GM23338 (cell line): Measurements from ENCODE around the gene GRIN2A. TPM values are rescaled to one million over a fixed set of nuclear protein-coding genes. Genes with fewer than 3 reads are reported as not detected.
"Not testable (repeated sequence)": the region's sequence is repeated elsewhere in the genome, so short reads cannot be mapped to it uniquely, and the experiment has no call there.

Experiments used
- ATAC-seq: fragments of 200-7000 bp; cut with Tn5 transposase; 3 replicates; pipeline ENCODE4 v1.9.1; 2020
- DNase-seq: peaks from one replicate; pipeline ENCODE4 v3.0.0-alpha.2; 2015; ENCODE audit warnings: low spot score
- H2AFZ ChIP-seq: fragments of 200-600 bp; sonication (generic); 2 replicates; pipeline ENCODE4 v1.8.0; 2016; ENCODE audit warnings: antibody characterized with exemption, mild to moderate bottlenecking, moderate library complexity
- H3F3A ChIP-seq: fragments of 200-600 bp; sonication (generic); replicated peaks from 2 replicates; pipeline ENCODE4 v1.8.0; 2017; ENCODE audit warnings: antibody characterized with exemption, mixed run types, low read depth
- H3K27ac ChIP-seq: fragments of 200-600 bp; sonication (generic); 2 replicates; pipeline ENCODE4 v1.6.1; 2016; ENCODE audit warnings: low read depth
- H3K27me3 ChIP-seq: fragments of 200-600 bp; sonication (generic); 2 replicates; pipeline ENCODE4 v1.8.0; 2016; ENCODE audit warnings: mild to moderate bottlenecking, mixed run types, moderate library complexity; ENCODE audit not compliant: insufficient read depth
- H3K36me3 ChIP-seq: fragments of 200-600 bp; sonication (generic); 2 replicates; pipeline ENCODE4 v1.8.0; 2016; ENCODE audit warnings: mild to moderate bottlenecking; ENCODE audit not compliant: insufficient read depth
- H3K4me1 ChIP-seq: fragments of 200-600 bp; sonication (generic); 2 replicates; pipeline ENCODE4 v1.8.0; 2016; ENCODE audit warnings: mild to moderate bottlenecking, moderate library complexity; ENCODE audit not compliant: insufficient read depth
- H3K4me2 ChIP-seq: fragments of 200-600 bp; sonication (generic); 2 replicates; pipeline ENCODE4 v1.7.1; 2017; ENCODE audit warnings: mixed run types
- H3K4me3 ChIP-seq: fragments of 200-600 bp; sonication (generic); 2 replicates; pipeline ENCODE4 v1.6.1; 2016; ENCODE audit warnings: mixed run types
- H3K79me2 ChIP-seq: fragments of 200-600 bp; sonication (generic); replicated peaks from 2 replicates; pipeline ENCODE4 v1.8.0; 2017; ENCODE audit warnings: mild to moderate bottlenecking; ENCODE audit not compliant: insufficient read depth
- H3K9me2 ChIP-seq: fragments of 200-600 bp; sonication (generic); 2 replicates; pipeline ENCODE4 v1.8.0; 2017; ENCODE audit not compliant: insufficient read depth
- H4K20me1 ChIP-seq: fragments of 200-600 bp; sonication (generic); replicated peaks from 2 replicates; pipeline ENCODE4 v1.8.0; 2017; ENCODE audit warnings: mild to moderate bottlenecking; ENCODE audit not compliant: insufficient read depth
- H3K27ac Mint-ChIP-seq: 2 replicates; pipeline ENCODE4 v1.8.0; 2020; ENCODE audit warnings: inconsistent platforms, mild to moderate bottlenecking, moderate library complexity, mixed read lengths
- H3K27me3 Mint-ChIP-seq: 3 replicates; pipeline ENCODE4 v1.8.0; 2022; ENCODE audit warnings: low read depth, mild to moderate bottlenecking, moderate library complexity, mixed read lengths, inconsistent platforms; ENCODE audit not compliant: insufficient read depth, poor library complexity
- H3K36me3 Mint-ChIP-seq: 3 replicates; pipeline ENCODE4 v1.8.0; 2021; ENCODE audit warnings: low read depth, mild to moderate bottlenecking, inconsistent platforms, moderate library complexity, mixed read lengths
- H3K4me1 Mint-ChIP-seq: 3 replicates; pipeline ENCODE4 v1.8.0; 2020; ENCODE audit warnings: mild to moderate bottlenecking, inconsistent platforms, mixed read lengths
- H3K4me3 Mint-ChIP-seq: 3 replicates; pipeline ENCODE4 v1.8.0; 2021; ENCODE audit warnings: moderate library complexity, mild to moderate bottlenecking, inconsistent platforms, mixed read lengths
- H3K9me3 Mint-ChIP-seq: 3 replicates; pipeline ENCODE4 v1.8.0; 2020; ENCODE audit warnings: moderate library complexity, mild to moderate bottlenecking, inconsistent platforms, mixed read lengths
- EZH2 ChIP-seq: fragments of 200-600 bp; sonication (generic); IDR thresholded peaks from one replicate; pipeline ENCODE4 v1.8.0; 2017; ENCODE audit warnings: antibody characterized with exemption, mild to moderate bottlenecking, low read depth; ENCODE audit not compliant: unreplicated experiment
- EZH2phosphoT487 ChIP-seq: fragments of 200-600 bp; sonication (generic); IDR thresholded peaks from one replicate; pipeline ENCODE4 v1.8.1; 2018; ENCODE audit warnings: antibody characterized with exemption; ENCODE audit not compliant: unreplicated experiment
- polyA plus RNA-seq: library from polyadenylated mRNA; unstranded; fragments of >200 nt; fragmentation: Nextera tagmentation; extraction: Ambion mirVana; gene quantifications from 2 replicates; pipeline ENCODE4 v1.2.1, GENCODE V29; 2016
- total RNA-seq: library from RNA; depleted of rRNA; stranded (reverse); fragments of >200 nt; shearing (Covaris generic); gene quantifications from 2 replicates; pipeline ENCODE4 v1.2.3, GENCODE V29; 2014
- TF ChIP-seq, protein P1 (sequence below), 2 experiments: fragments of 200-600 bp in 1 of 2; sonication (generic) in 1 of 2; conservative IDR thresholded peaks; 2 replicates each; pipeline versions ENCODE4 v1.5.1 to v1.6.1; 2016 to 2017; ENCODE audit warnings: antibody characterized with exemption in 2 of 2, low read depth in 2 of 2, mild to moderate bottlenecking in 2 of 2, moderate library complexity in 1 of 2
- TF ChIP-seq, protein P2 (sequence below): IDR thresholded peaks from one replicate; pipeline ENCODE4 v1.6.1; 2018; ENCODE audit warnings: antibody characterized with exemption; ENCODE audit not compliant: unreplicated experiment
- TF ChIP-seq, protein P3 (sequence below): fragments of 250-450 bp; sonication (Bioruptor Pico); IDR thresholded peaks from 2 replicates; pipeline ENCODE4 v1.5.0; 2020; ENCODE audit warnings: mild to moderate bottlenecking, moderate library complexity

Gene GRIN2A
- total and polyA plus RNA-seq, 2 experiments from 2014 or later: 0.89 to 5.1 TPM

DNA sequence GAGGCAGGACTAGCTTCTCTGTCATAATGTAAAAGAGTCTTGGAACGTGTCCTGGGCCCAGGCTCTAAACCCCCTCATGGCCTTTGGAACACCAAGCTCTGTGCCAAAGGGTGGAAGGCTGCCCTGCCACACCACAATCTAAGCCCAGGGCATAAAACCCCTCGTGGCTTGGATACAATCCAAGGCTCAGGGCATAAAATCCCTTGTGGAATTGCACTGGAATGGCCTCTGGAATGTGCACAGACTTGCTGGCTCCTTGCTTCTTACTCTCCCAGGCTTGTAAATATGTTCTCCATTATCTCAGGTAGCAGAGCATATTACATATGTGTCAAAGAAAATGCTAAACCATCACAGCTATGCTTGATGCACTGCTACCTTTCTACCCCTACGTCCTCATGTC is 306.2 kb downstream of the GRIN2A start:
- not testable (repeated sequence) for H3K36me3 Mint-ChIP-seq, H2AFZ ChIP-seq, H3K79me2 ChIP-seq, H3K4me3 Mint-ChIP-seq, H4K20me1 ChIP-seq, DNase-seq, H3F3A ChIP-seq, H3K9me3 Mint-ChIP-seq, H3K4me2 ChIP-seq, H3K9me2 ChIP-seq, H3K27me3 ChIP-seq, ATAC-seq, H3K36me3 ChIP-seq, H3K27ac Mint-ChIP-seq, H3K27me3 Mint-ChIP-seq, H3K4me3 ChIP-seq, H3K27ac ChIP-seq
- peaks cover 13% of the 10 kb centered on the region for H3K4me1 Mint-ChIP-seq
- H3K4me1 ChIP-seq: peaks cover 15% of the 10 kb centered on the region; the same call in 1 of the 2 replicates

DNA sequence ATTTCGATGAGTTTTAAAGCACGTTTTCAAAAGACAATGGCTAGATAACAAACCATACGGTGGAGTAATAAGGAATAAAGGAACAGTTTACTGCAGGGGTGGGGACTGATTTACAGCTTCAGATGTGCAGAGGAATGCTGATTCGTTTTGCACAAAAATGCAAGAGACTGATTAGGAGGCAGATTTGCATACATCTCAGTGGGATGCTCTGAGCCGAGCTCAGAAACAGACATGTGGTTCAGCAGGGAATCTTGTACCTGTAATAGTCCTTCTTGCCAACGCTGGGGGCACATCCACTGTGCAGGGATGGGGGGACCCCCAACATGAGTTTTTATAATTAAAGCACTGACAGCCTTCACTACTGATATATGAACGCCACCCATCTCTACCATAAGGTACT is 308.0 kb downstream of the GRIN2A start:
- Histone ChIP-seq H4K20me1 (no peaks in the 10 kb centered on the region), H3K27ac (no peak overlapping the region), H3K4me1 (peaks cover 15% of the 10 kb centered on the region; the same call in 1 of the 2 replicates), H3F3A (no peaks in the 10 kb centered on the region), H3K36me3 (no peaks in the 10 kb centered on the region), H3K4me2 (peak overlapping the region; percentile 29), H3K4me3 (no peak overlapping the region), H3K27me3 (no peaks in the 10 kb centered on the region), H3K9me2 (no peaks in the 10 kb centered on the region), H3K79me2 (no peaks in the 10 kb centered on the region), H2AFZ (no peak overlapping the region; the same call in 1 of the 2 replicates)
- Mint-ChIP-seq H3K36me3 (no peaks in the 10 kb centered on the region), H3K4me1 (peaks cover 13% of the 10 kb centered on the region), H3K27ac (no peak overlapping the region), H3K4me3 (no peak overlapping the region), H3K27me3 (peaks cover 2% of the 10 kb centered on the region), H3K9me3 (no peaks in the 10 kb centered on the region)
- TF ChIP-seq, protein P1, sequence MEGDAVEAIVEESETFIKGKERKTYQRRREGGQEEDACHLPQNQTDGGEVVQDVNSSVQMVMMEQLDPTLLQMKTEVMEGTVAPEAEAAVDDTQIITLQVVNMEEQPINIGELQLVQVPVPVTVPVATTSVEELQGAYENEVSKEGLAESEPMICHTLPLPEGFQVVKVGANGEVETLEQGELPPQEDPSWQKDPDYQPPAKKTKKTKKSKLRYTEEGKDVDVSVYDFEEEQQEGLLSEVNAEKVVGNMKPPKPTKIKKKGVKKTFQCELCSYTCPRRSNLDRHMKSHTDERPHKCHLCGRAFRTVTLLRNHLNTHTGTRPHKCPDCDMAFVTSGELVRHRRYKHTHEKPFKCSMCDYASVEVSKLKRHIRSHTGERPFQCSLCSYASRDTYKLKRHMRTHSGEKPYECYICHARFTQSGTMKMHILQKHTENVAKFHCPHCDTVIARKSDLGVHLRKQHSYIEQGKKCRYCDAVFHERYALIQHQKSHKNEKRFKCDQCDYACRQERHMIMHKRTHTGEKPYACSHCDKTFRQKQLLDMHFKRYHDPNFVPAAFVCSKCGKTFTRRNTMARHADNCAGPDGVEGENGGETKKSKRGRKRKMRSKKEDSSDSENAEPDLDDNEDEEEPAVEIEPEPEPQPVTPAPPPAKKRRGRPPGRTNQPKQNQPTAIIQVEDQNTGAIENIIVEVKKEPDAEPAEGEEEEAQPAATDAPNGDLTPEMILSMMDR (conservative IDR thresholded peaks at IDR 0.05; ENCODE audit: low read depth in 2 of 2): no peak
- TF ChIP-seq EZH2phosphoT487: no peak
- no peak for TF ChIP-seq EZH2
- peak; percentile 75 for ATAC-seq
- DNase-seq: peak; percentile 29

DNA sequence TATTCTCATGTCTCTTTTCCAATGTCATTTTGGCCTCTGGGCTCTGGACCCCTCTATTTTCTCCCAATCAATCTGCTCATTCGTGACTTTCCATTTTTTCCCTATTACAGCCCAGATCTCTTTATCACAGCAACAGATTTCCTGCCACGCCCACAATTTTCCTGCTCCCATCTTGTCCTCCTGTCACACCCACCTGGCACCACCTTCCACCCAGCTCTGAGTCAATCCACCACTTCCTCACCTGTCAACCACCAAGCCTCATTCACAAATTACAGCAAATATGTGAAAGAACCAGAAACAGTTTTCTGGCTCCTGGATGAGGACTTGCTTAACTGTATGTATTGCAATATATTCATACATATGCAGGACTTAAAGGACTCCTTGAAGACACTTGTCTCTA is 311.3 kb downstream of the GRIN2A start:
- Histone ChIP-seq H3F3A (no peaks in the 10 kb centered on the region), H3K36me3 (no peaks in the 10 kb centered on the region), H3K9me2 (0 out of 2 replicates have a peak, but pooled peaks cover 5% of the 10 kb centered on the region), H3K4me2 (no peak overlapping the region), H3K27ac (no peak overlapping the region), H3K79me2 (no peaks in the 10 kb centered on the region), H4K20me1 (no peaks in the 10 kb centered on the region), H3K27me3 (no peaks in the 10 kb centered on the region), H3K4me3 (no peak overlapping the region), H3K4me1 (peaks cover 15% of the 10 kb centered on the region; the same call in 1 of the 2 replicates), H2AFZ (no peak overlapping the region)
- Mint-ChIP-seq H3K4me3 (no peak overlapping the region), H3K9me3 (no peaks in the 10 kb centered on the region), H3K27me3 (peaks cover 2% of the 10 kb centered on the region), H3K27ac (no peak overlapping the region), H3K4me1 (peaks cover 13% of the 10 kb centered on the region), H3K36me3 (no peaks in the 10 kb centered on the region)
- DNase-seq (no peak), ATAC-seq (no peak)
- TF ChIP-seq, protein P2, sequence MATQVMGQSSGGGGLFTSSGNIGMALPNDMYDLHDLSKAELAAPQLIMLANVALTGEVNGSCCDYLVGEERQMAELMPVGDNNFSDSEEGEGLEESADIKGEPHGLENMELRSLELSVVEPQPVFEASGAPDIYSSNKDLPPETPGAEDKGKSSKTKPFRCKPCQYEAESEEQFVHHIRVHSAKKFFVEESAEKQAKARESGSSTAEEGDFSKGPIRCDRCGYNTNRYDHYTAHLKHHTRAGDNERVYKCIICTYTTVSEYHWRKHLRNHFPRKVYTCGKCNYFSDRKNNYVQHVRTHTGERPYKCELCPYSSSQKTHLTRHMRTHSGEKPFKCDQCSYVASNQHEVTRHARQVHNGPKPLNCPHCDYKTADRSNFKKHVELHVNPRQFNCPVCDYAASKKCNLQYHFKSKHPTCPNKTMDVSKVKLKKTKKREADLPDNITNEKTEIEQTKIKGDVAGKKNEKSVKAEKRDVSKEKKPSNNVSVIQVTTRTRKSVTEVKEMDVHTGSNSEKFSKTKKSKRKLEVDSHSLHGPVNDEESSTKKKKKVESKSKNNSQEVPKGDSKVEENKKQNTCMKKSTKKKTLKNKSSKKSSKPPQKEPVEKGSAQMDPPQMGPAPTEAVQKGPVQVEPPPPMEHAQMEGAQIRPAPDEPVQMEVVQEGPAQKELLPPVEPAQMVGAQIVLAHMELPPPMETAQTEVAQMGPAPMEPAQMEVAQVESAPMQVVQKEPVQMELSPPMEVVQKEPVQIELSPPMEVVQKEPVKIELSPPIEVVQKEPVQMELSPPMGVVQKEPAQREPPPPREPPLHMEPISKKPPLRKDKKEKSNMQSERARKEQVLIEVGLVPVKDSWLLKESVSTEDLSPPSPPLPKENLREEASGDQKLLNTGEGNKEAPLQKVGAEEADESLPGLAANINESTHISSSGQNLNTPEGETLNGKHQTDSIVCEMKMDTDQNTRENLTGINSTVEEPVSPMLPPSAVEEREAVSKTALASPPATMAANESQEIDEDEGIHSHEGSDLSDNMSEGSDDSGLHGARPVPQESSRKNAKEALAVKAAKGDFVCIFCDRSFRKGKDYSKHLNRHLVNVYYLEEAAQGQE: no peak
- TF ChIP-seq, protein P3, sequence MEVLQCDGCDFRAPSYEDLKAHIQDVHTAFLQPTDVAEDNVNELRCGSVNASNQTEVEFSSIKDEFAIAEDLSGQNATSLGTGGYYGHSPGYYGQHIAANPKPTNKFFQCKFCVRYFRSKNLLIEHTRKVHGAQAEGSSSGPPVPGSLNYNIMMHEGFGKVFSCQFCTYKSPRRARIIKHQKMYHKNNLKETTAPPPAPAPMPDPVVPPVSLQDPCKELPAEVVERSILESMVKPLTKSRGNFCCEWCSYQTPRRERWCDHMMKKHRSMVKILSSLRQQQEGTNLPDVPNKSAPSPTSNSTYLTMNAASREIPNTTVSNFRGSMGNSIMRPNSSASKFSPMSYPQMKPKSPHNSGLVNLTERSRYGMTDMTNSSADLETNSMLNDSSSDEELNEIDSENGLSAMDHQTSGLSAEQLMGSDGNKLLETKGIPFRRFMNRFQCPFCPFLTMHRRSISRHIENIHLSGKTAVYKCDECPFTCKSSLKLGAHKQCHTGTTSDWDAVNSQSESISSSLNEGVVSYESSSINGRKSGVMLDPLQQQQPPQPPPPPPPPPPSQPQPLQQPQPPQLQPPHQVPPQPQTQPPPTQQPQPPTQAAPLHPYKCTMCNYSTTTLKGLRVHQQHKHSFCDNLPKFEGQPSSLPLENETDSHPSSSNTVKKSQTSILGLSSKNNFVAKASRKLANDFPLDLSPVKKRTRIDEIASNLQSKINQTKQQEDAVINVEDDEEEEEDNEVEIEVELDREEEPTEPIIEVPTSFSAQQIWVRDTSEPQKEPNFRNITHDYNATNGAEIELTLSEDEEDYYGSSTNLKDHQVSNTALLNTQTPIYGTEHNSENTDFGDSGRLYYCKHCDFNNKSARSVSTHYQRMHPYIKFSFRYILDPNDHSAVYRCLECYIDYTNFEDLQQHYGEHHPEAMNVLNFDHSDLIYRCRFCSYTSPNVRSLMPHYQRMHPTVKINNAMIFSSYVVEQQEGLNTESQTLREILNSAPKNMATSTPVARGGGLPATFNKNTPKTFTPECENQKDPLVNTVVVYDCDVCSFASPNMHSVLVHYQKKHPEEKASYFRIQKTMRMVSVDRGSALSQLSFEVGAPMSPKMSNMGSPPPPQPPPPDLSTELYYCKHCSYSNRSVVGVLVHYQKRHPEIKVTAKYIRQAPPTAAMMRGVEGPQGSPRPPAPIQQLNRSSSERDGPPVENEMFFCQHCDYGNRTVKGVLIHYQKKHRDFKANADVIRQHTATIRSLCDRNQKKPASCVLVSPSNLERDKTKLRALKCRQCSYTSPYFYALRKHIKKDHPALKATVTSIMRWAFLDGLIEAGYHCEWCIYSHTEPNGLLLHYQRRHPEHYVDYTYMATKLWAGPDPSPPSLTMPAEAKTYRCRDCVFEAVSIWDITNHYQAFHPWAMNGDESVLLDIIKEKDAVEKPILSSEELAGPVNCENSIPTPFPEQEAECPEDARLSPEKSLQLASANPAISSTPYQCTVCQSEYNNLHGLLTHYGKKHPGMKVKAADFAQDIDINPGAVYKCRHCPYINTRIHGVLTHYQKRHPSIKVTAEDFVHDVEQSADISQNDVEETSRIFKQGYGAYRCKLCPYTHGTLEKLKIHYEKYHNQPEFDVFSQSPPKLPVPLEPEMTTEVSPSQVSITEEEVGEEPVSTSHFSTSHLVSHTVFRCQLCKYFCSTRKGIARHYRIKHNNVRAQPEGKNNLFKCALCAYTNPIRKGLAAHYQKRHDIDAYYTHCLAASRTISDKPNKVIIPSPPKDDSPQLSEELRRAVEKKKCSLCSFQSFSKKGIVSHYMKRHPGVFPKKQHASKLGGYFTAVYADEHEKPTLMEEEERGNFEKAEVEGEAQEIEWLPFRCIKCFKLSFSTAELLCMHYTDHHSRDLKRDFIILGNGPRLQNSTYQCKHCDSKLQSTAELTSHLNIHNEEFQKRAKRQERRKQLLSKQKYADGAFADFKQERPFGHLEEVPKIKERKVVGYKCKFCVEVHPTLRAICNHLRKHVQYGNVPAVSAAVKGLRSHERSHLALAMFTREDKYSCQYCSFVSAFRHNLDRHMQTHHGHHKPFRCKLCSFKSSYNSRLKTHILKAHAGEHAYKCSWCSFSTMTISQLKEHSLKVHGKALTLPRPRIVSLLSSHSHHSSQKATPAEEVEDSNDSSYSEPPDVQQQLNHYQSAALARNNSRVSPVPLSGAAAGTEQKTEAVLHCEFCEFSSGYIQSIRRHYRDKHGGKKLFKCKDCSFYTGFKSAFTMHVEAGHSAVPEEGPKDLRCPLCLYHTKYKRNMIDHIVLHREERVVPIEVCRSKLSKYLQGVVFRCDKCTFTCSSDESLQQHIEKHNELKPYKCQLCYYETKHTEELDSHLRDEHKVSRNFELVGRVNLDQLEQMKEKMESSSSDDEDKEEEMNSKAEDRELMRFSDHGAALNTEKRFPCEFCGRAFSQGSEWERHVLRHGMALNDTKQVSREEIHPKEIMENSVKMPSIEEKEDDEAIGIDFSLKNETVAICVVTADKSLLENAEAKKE (CRISPR knock-in tag): no peak
